Pancreas (tissue), 10 donors: ENCODE measurements around the gene RASSF4. TPM values are rescaled to one million over a fixed set of nuclear protein-coding genes. Genes with fewer than 3 reads are reported as not detected.

Experiments
- ATAC-seq, 4 donors: fragments of 200-7000 bp; cut with Tn5 transposase; one replicate each; pipeline versions ENCODE4 v1.8.0 to v1.9.1; 2020; ENCODE audit warnings: mild to moderate bottlenecking in 4 of 4, moderate library complexity in 4 of 4
- DNase-seq, 6 donors: peaks; one replicate each; pipeline ENCODE4 v3.0.0-alpha.2; 2020
- FAIRE-seq: peaks from 2 replicates; lab custom pipeline; 2012; peaks lifted over from hg19 to GRCh38; lab: Jason Lieb, UNC
- H3K27ac ChIP-seq, 4 donors: fragments of 200-600 bp; sonication (generic); 1 replicate in 3 of 4; 2 replicates in 1 of 4; pipeline versions ENCODE4 v1.5.0 to v1.8.0; 2020
- H3K27me3 ChIP-seq, 4 donors: fragments of 200-600 bp; one replicate each; pipeline ENCODE4 v1.8.0; 2021
- H3K36me3 ChIP-seq, 3 donors: fragments of 200-600 bp; sonication (generic) in 1 of 3; one replicate each; pipeline versions ENCODE4 v1.5.0 to v1.8.0; 2020 to 2021
- H3K4me1 ChIP-seq, 3 donors: fragments of 200-600 bp; one replicate each; pipeline ENCODE4 v1.8.0; 2021
- H3K4me3 ChIP-seq, 4 donors: fragments of 200-600 bp; sonication (generic) in 2 of 4; one replicate each; pipeline versions ENCODE4 v1.5.0 to v1.8.0; 2020 to 2021
- H3K9me3 ChIP-seq, 4 donors: fragments of 200-600 bp; one replicate each; pipeline ENCODE4 v1.8.0; 2021
- CTCF ChIP-seq, 4 donors: fragments of 200-600 bp; sonication (generic) in 3 of 4; IDR thresholded peaks; one replicate each; pipeline versions ENCODE4 v1.5.0 to v1.8.0; 2021; ENCODE audit warnings: antibody characterized with exemption in 4 of 4
- WGBS, 2 donors: extraction: QIAGEN DNeasy Blood & Tissue Kit; methylation state at CpG; one replicate each; pipeline ENCODE4 v1.1.7; 2013; 5-methylcytosine and 5-hydroxymethylcytosine counted together
- intact Hi-C, 3 donors: fragments of 100-400 bp; cut with DNase I; formaldehyde crosslinking; loops; one replicate each; pipeline versions ENCODE4 v1.11.1 to v1.14.2; 2022
- polyA plus RNA-seq, 2 donors: library from polyadenylated mRNA; stranded (reverse); fragments of 200-250 nt; gene quantifications; one replicate each; pipeline ENCODE4 v1.2.3, GENCODE V29; 2013
- total RNA-seq, 6 donors: library from RNA; stranded (reverse); fragmentation: NEBNext Ultra II Directional in 4 of 6; extraction: Animal tissue kit (Norgen Biotek cat#: 25700) in 4 of 6; gene quantifications; one replicate each; pipeline versions ENCODE4 v1.2.1 to v1.2.4, GENCODE V29; 2021 to 2023
- donor health status: healthy with polysubstance abuse.
- donor health status: DM: no; HTN: no; CAD: no; lungs with moderate emphysema.
- donor health status: DM: no; HTN: no; CAD: no.
- donor health status: control.
- donor health status: control.
- donor health status: Bipolar disorder and iron deficiency.
- donor health status: DM: yes; HTN: yes; CAD: no.
- donor health status: DM: no; HTN: no; CAD: no.
- donor health status: DM: no; HTN: no; CAD: no.
- donor health status: DM: yes; HTN: yes; CAD: no.

The RASSF4 gene
- total and polyA plus RNA-seq, 8 donors: 13.9 to 100 (median 37.8) TPM

GRCh38 chr10:44993226-44993921 lies 33.8 kb downstream of the RASSF4 start:
- Histone ChIP-seq H3K36me3 (no peaks in the 10 kb centered on the region), H3K27ac (peak overlapping the region in 3 of 4 donors; percentile 74 to 79 (median 76)), H3K4me3 (no peak overlapping the region), H3K4me1 (peaks cover 57 to 85% (median 73%) of the 10 kb centered on the region in 3 donors), H3K27me3 (no peaks in the 10 kb centered on the region), H3K9me3 (no peaks in the 10 kb centered on the region)
- WGBS, 2 donors: 76% methylated on average over 14 of the region's 14 CpGs
- TF ChIP-seq CTCF (IDR thresholded peaks at IDR 0.05): no peak
- ATAC-seq (no peak), FAIRE-seq (no peak), DNase-seq (peak in 4 of 6 donors; percentile 36 to 83 (median 56))
- intact Hi-C loops: no loop called here

DNA sequence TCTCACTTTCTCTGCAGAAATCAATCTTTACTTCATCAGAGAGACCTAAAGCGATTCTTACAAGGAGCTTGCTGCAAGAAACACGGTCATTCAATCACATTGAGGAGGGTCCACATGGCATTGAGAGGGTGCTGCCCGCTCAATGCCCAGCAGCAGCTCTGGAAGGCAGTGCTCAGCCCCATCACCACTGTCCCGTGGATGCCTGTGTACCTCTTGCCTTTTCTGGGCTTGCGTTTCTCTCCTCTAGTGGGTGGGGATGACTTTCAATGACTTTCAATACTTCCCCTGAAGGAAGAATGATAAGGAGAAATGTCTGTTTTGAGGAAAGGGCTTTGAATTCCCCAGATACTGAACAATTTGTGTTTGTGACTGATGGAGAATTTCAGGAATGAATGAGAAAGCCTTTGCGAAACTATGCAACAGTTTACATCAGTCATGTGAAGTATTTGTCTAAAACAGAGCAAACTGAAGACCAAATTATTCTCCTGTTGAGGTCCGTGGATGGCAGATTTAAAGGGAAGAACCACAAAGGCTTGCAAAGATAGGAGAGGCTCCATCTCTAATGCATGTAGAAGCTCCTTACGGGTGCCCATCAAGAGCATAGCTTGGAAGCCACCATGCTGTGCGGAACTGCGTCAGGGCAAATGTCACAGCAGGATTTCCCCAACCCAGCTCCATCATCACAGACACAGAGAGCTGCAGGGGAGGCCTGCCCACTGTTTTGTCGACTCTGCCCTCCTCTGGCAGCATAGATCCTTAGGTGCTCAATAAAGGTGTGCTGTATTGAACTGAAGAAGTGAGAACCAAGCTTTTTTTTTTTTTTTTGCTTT lies 34.5 kb downstream of the RASSF4 start:
- Histone ChIP-seq H3K27me3 (no peaks in the 10 kb centered on the region), H3K27ac (peak overlapping the region in 2 of 4 donors; percentile 22 to 82)
- DNase-seq: peak in 1 of 6 donors; percentile 11

GRCh38 chr10:44994752-44995530 lies 35.3 kb downstream of the RASSF4 start:
- ATAC-seq (peak in 3 of 4 donors; percentile 17 to 36 (median 28)), FAIRE-seq (no peak), DNase-seq (peak; percentile 57 to 85 (median 68))
- Histone ChIP-seq H3K4me3 (no peak overlapping the region), H3K9me3 (no peaks in the 10 kb centered on the region), H3K27ac (peak overlapping the region; percentile 59 to 87 (median 83)), H3K36me3 (no peaks in the 10 kb centered on the region), H3K4me1 (peaks cover 57 to 78% (median 67%) of the 10 kb centered on the region in 3 donors), H3K27me3 (no peaks in the 10 kb centered on the region)
- 67 to 71% methylated on average over 9 of the region's 9 CpGs for WGBS, 2 donors
- no peak for TF ChIP-seq CTCF (IDR thresholded peaks at IDR 0.05)
- intact Hi-C loops: no loop called here

More for the DNA sequence above, 34.5 kb downstream of the RASSF4 start:
- FAIRE-seq (no peak), ATAC-seq (no peak)
- Histone ChIP-seq H3K4me1 (peaks cover 57 to 82% (median 73%) of the 10 kb centered on the region in 3 donors), H3K4me3 (no peak overlapping the region), H3K36me3 (no peaks in the 10 kb centered on the region), H3K9me3 (no peaks in the 10 kb centered on the region)
- 91% methylated on average over 11 of the region's 11 CpGs for WGBS, 2 donors
- no peak for TF ChIP-seq CTCF (IDR thresholded peaks at IDR 0.05)
- intact Hi-C loops: no loop called here

GRCh38 chr10:44995581-44995913 lies 35.9 kb downstream of the RASSF4 start:
- Histone ChIP-seq H3K36me3 (no peaks in the 10 kb centered on the region), H3K27ac (peak overlapping the region; percentile 59 to 87 (median 83)), H3K27me3 (no peaks in the 10 kb centered on the region), H3K9me3 (no peaks in the 10 kb centered on the region), H3K4me1 (peaks cover 61 to 82% (median 61%) of the 10 kb centered on the region in 3 donors), H3K4me3 (no peak overlapping the region)
- FAIRE-seq (no peak), ATAC-seq (no peak), DNase-seq (no peak)
- TF ChIP-seq CTCF (IDR thresholded peaks at IDR 0.05): no peak
- intact Hi-C loops: no loop called here
- 30 to 33% methylated on average over 4 of the region's 4 CpGs for WGBS, 2 donors
